AG08395 (cell line): ENCODE measurements around the gene SLC35C1.
A peak's percentile ranks its signal among the peaks of the same experiment; 100 is the strongest.
"Not testable (repeated sequence)": the region's sequence is repeated elsewhere in the genome, so short reads cannot be mapped to it uniquely, and the experiment has no call there.

Source experiments
- DNase-seq: peaks from one replicate; pipeline ENCODE4 v3.0.0; 2012; ENCODE audit warnings: mixed read lengths, low spot score

The SLC35C1 gene

GRCh38 chr11:45788887-45789286 is 16.1 kb upstream of the SLC35C1 start:
- DNase-seq: no peak

- DNase-seq: no peak
Measured at GRCh38 chr11:45791524-45791923, 13.4 kb upstream of the SLC35C1 start.

- DNase-seq: no peak
Measured at GRCh38 chr11:45794169-45794568, 10.8 kb upstream of the SLC35C1 start.

GRCh38 chr11:45795379-45795778 is 9.6 kb upstream of the SLC35C1 start:
- DNase-seq: no peak

GRCh38 chr11:45796461-45796861 is 8.5 kb upstream of the SLC35C1 start:
- DNase-seq: no peak

- no peak for DNase-seq
Measured at GRCh38 chr11:45798793-45799441, 6.0 kb upstream of the SLC35C1 start.

GRCh38 chr11:45799562-45799961 is 5.4 kb upstream of the SLC35C1 start:
- no peak for DNase-seq

- DNase-seq: no peak
Measured at GRCh38 chr11:45800261-45800660, 4.7 kb upstream of the SLC35C1 start.

- no peak for DNase-seq
Measured at GRCh38 chr11:45801723-45802315, 3.1 kb upstream of the SLC35C1 start.

GRCh38 chr11:45802531-45803317 is 2.2 kb upstream of the SLC35C1 start:
- no peak for DNase-seq

- DNase-seq: peak; percentile 54
Measured at GRCh38 chr11:45803971-45804760, 783 bp upstream of the SLC35C1 start.

- DNase-seq: peak; percentile 70
Measured at GRCh38 chr11:45805305-45806071, 539 bp downstream of the SLC35C1 start.

- no peak for DNase-seq
Measured at GRCh38 chr11:45806072-45806933, 1.4 kb downstream of the SLC35C1 start.

- no peak for DNase-seq
Measured at GRCh38 chr11:45806937-45807791, 2.2 kb downstream of the SLC35C1 start.

- no peak for DNase-seq
Measured at GRCh38 chr11:45807792-45808238, 2.9 kb downstream of the SLC35C1 start.

GRCh38 chr11:45808427-45808826 is 3.5 kb downstream of the SLC35C1 start:
- not testable (repeated sequence) for DNase-seq

- no peak for DNase-seq
Measured at GRCh38 chr11:45809456-45810395, 4.8 kb downstream of the SLC35C1 start.

- no peak for DNase-seq
Measured at GRCh38 chr11:45810431-45811108, 5.6 kb downstream of the SLC35C1 start.
